Measurements from ENCODE around the gene KISS1.
A peak's percentile ranks its signal among the peaks of the same experiment; 100 is the strongest.

Gene KISS1

GRCh38 chr1:204232526-204232925, 36.2 kb upstream of the KISS1 start:
- no peak for TF ChIP-seq CTCF (IDR thresholded peaks at IDR 0.05; ENCODE audit: low read depth, low read length)
- no peak overlapping the region for H3K4me3 ChIP-seq (ENCODE audit: low read depth, low read length)
- peak; percentile 6 for DNase-seq (ENCODE audit: low read depth, low spot score)

GRCh38 chr1:204230211-204230610, 33.9 kb upstream of the KISS1 start:
- in situ Hi-C loops (cut with HindIII; ENCODE audit: low sequenced_read_pairs): no loop called here
- H3K4me3 ChIP-seq (ENCODE audit: low read depth, low read length): no peak overlapping the region
- DNase-seq (ENCODE audit: low read depth, low spot score): no peak
- TF ChIP-seq CTCF (IDR thresholded peaks at IDR 0.05; ENCODE audit: low read depth, low read length): no peak

More at GRCh38 chr1:204232526-204232925, 36.2 kb upstream of the KISS1 start:
- in situ Hi-C loops (cut with HindIII; ENCODE audit: low sequenced_read_pairs): no loop called here

GRCh38 chr1:204228896-204229295, 32.6 kb upstream of the KISS1 start:
- no peak for DNase-seq (ENCODE audit: low read depth, low spot score)
- H3K4me3 ChIP-seq (ENCODE audit: low read depth, low read length): no peak overlapping the region
- in situ Hi-C loops (cut with HindIII; ENCODE audit: low sequenced_read_pairs): no loop called here
- no peak for TF ChIP-seq CTCF (IDR thresholded peaks at IDR 0.05; ENCODE audit: low read depth, low read length)

GRCh38 chr1:204227996-204228785, 31.9 kb upstream of the KISS1 start:
- no peak overlapping the region for H3K4me3 ChIP-seq (ENCODE audit: low read depth, low read length)
- no peak for TF ChIP-seq CTCF (IDR thresholded peaks at IDR 0.05; ENCODE audit: low read depth, low read length)
- DNase-seq (ENCODE audit: low read depth, low spot score): no peak
- in situ Hi-C loops (cut with HindIII; ENCODE audit: low sequenced_read_pairs): no loop called here

GRCh38 chr1:204227351-204227750, 31.1 kb upstream of the KISS1 start:
- TF ChIP-seq CTCF (IDR thresholded peaks at IDR 0.05; ENCODE audit: low read depth, low read length): no peak
- in situ Hi-C loops (cut with HindIII; ENCODE audit: low sequenced_read_pairs): no loop called here
- no peak for DNase-seq (ENCODE audit: low read depth, low spot score)
- no peak overlapping the region for H3K4me3 ChIP-seq (ENCODE audit: low read depth, low read length)

GRCh38 chr1:204225841-204226735, 29.8 kb upstream of the KISS1 start:
- DNase-seq (ENCODE audit: low read depth, low spot score): no peak
- TF ChIP-seq CTCF (IDR thresholded peaks at IDR 0.05; ENCODE audit: low read depth, low read length): no peak
- in situ Hi-C loops (cut with HindIII; ENCODE audit: low sequenced_read_pairs): no loop called here
- H3K4me3 ChIP-seq (ENCODE audit: low read depth, low read length): no peak overlapping the region
